Measurements from ENCODE around the gene TBC1D8. TPM values are rescaled to one million over a fixed set of nuclear protein-coding genes. Genes with fewer than 3 reads are reported as not detected.

The TBC1D8 gene
- total and polyA plus RNA-seq, 2 of the 8 experiments (the other 6 are each of a cell fraction or from before 2014, with no cell fraction given) = 20.8 to 21.8 TPM

GRCh38 chr2:101140978-101141655 lies 10.1 kb downstream of the TBC1D8 start:
- Histone ChIP-seq H3K23me2 (ENCODE audit: low read depth, low read length) (no peaks in the 10 kb centered on the region), H3K14ac (ENCODE audit: insufficient read length) (no peak overlapping the region), H3K23ac (ENCODE audit: insufficient read length) (no peak overlapping the region), H3K4me1 (replicated peaks in 1 of 4; ENCODE audit: control insufficient read depth in 3 of 4, insufficient read depth in 4 of 4, low read length in 3 of 4) (peaks cover 3 to 11% (median 6%) of the 10 kb centered on the region in 4 experiments), H3K27me3 (replicated peaks in 1 of 4; ENCODE audit: control insufficient read depth in 3 of 4, extremely low read depth in 1 of 4, insufficient read depth in 3 of 4, low read length in 3 of 4) (no peaks in the 10 kb centered on the region), H2AK5ac (ENCODE audit: low read depth, low read length) (no peak overlapping the region), H3K4ac (replicated peaks; ENCODE audit: insufficient read length, low read depth, low read length) (no peak overlapping the region), H2BK20ac (ENCODE audit: low read length) (no peak overlapping the region), H2BK120ac (replicated peaks; ENCODE audit: low read depth, low read length) (no peak overlapping the region), H2BK12ac (ENCODE audit: low read depth, low read length) (no peak overlapping the region), H3K79me1 (ENCODE audit: low read depth, low read length) (peaks cover 14% of the 10 kb centered on the region), H3K27ac (ENCODE audit: low read depth, low read length) (no peak overlapping the region), H4K20me1 (replicated peaks in 1 of 2; ENCODE audit: control insufficient read depth in 1 of 2, insufficient read depth in 2 of 2, low read length in 2 of 2) (peaks cover 2% of the 10 kb centered on the region in 2 experiments), H3K4me2 (ENCODE audit: insufficient read depth in 1 of 2, low read depth in 2 of 2, low read length in 2 of 2) (no peak overlapping the region), H3K4me3 (ENCODE audit: extremely low read depth in 1 of 4, insufficient read depth in 2 of 4, low read depth in 3 of 4, low read length in 4 of 4) (no peak overlapping the region), H2BK15ac (ENCODE audit: low read length) (no peak overlapping the region), H3K18ac (ENCODE audit: extremely low read depth, low read length) (no peak overlapping the region), H2BK5ac (ENCODE audit: low read depth, low read length) (no peak overlapping the region), H3K36me3 (ENCODE audit: control insufficient read depth in 2 of 4, insufficient read depth in 4 of 4, low read length in 3 of 4) (no peaks in the 10 kb centered on the region), H3K9ac (replicated peaks in 1 of 4; ENCODE audit: extremely low read depth in 1 of 4, low read depth in 3 of 4, low read length in 3 of 4) (no peak overlapping the region), H3K79me2 (ENCODE audit: control insufficient read depth in 1 of 2, insufficient read depth in 2 of 2, low read length in 2 of 2) (peaks cover 0 to 81% of the 10 kb centered on the region in 2 experiments; a peak in 2 of 4 replicates), H2AFZ (ENCODE audit: low read length) (no peak overlapping the region), H3K9me3 (ENCODE audit: insufficient read depth in 2 of 2, low read depth in 1 of 2, low read length in 1 of 2) (no peaks in the 10 kb centered on the region), H4K8ac (ENCODE audit: extremely low read depth, insufficient read depth, low read length) (no peak overlapping the region), H4K91ac (replicated peaks; ENCODE audit: insufficient read length, low read length) (no peak overlapping the region), H4K5ac (ENCODE audit: insufficient read length, low read depth, low read length) (no peak overlapping the region), H3K56ac (replicated peaks; ENCODE audit: insufficient read length, low read depth, low read length) (no peak overlapping the region)
- DNase-seq (ENCODE audit: low read depth in 1 of 2, low spot score in 2 of 2) = no peak
- ChIA-PET POLR2A (ENCODE audit: partially characterized antibody) (interaction anchor here (0.7 to 1.4 kb wide), 3 partner anchors 10 to 139 kb away, joined by 3 to 6 read pairs (median 4); partner anchors contain the start of genes RPL31 and TBC1D8), CTCF (ENCODE audit: partially characterized antibody) (interaction anchor here (1.0 to 3.5 kb wide), 6 partner anchors 9 to 104 kb away, joined by 3 to 11 read pairs (median 5); partner anchors contain the start of gene TBC1D8)
- 85% methylated on average over 7 of the region's 7 CpGs; no CpG with 5 or more reads in 1 of the 2 experiments for WGBS, 2 experiments (ENCODE audit: extremely low coverage in 1 of 2, insufficient coverage in 1 of 2, insufficient read length in 1 of 2, insufficient replicate concordance in 2 of 2, low coverage in 1 of 2, low lambda C conversion rate in 2 of 2, missing lambda C conversion rate in 1 of 2)
- no peak for FAIRE-seq
- no peak for TF ChIP-seq TBP (IDR thresholded peaks at IDR 0.05; ENCODE audit: low read depth, low read length)
- TF ChIP-seq EGR1 (IDR thresholded peaks at IDR 0.05; ENCODE audit: borderline replicate concordance, low read depth, low read length) = no peak
- TF ChIP-seq TEAD4 (IDR thresholded peaks at IDR 0.05; ENCODE audit: low read depth, low read length) = no peak
- TF ChIP-seq SP1 (IDR thresholded peaks at IDR 0.05; ENCODE audit: low read depth, low read length) = no peak
- no peak for TF ChIP-seq TAF1 (IDR thresholded peaks at IDR 0.05; ENCODE audit: low read depth, low read length)
- TF ChIP-seq PHF8 (conservative IDR thresholded peaks at IDR 0.05; ENCODE audit: low read depth, low read length) = no peak
- TF ChIP-seq RAD21 (IDR thresholded peaks at IDR 0.05 in 1 of 2, conservative IDR thresholded peaks at IDR 0.05 in 1 of 2; ENCODE audit: low read depth in 2 of 2, low read length in 2 of 2) = no peak
- no peak for TF ChIP-seq JUND (IDR thresholded peaks at IDR 0.05; ENCODE audit: low read length)
- no peak for TF ChIP-seq CTBP2 (IDR thresholded peaks at IDR 0.05; ENCODE audit: borderline replicate concordance, insufficient read depth, insufficient read length, low read length)
- no peak for TF ChIP-seq TAF7 (optimal IDR thresholded peaks at IDR 0.05; ENCODE audit: borderline replicate concordance, low read depth, low read length)
- TF ChIP-seq EP300 (IDR thresholded peaks at IDR 0.05; ENCODE audit: borderline replicate concordance in 1 of 2, low read depth in 2 of 2, low read length in 2 of 2) = no peak
- no peak for TF ChIP-seq ZNF274 (IDR thresholded peaks at IDR 0.05; ENCODE audit: borderline replicate concordance, extremely low read depth, low read length)
- no peak for TF ChIP-seq BACH1 (IDR thresholded peaks at IDR 0.05; ENCODE audit: low read length)
